Measurements from ENCODE around the gene SORCS2. TPM values are rescaled to one million over a fixed set of nuclear protein-coding genes. Genes with fewer than 3 reads are reported as not detected.

The SORCS2 gene
- total and polyA plus RNA-seq, 2 donors: 2.2 to 2.7 TPM

GRCh38 chr4:7326693-7327340 lies 134.5 kb downstream of the SORCS2 start:
- WGBS: 83% methylated on average over 20 of the region's 20 CpGs
- H3K27me3 ChIP-seq (ENCODE audit: control insufficient read depth in 2 of 2, insufficient read depth in 1 of 2, low read length in 1 of 2): no peaks in the 10 kb centered on the region
- H3K9me3 ChIP-seq (ENCODE audit: control insufficient read depth in 2 of 2, insufficient read depth in 1 of 2, low read length in 1 of 2): no peaks in the 10 kb centered on the region
- no peaks in the 10 kb centered on the region for H3K36me3 ChIP-seq (ENCODE audit: control insufficient read depth in 2 of 2, insufficient read depth in 2 of 2, low read length in 1 of 2)
- H3K27ac ChIP-seq (ENCODE audit: low read depth in 1 of 2, low read length in 1 of 2): no peak overlapping the region
- no peaks in the 10 kb centered on the region for H3K4me1 ChIP-seq (ENCODE audit: control insufficient read depth in 2 of 2, insufficient read depth in 2 of 2, low read length in 2 of 2)
- no peak overlapping the region for H3K4me3 ChIP-seq (ENCODE audit: low read length in 2 of 2)
- DNase-seq (ENCODE audit: low read depth in 6 of 9, low spot score in 9 of 9): no peak

- no peaks in the 10 kb centered on the region for H3K4me1 ChIP-seq (ENCODE audit: control insufficient read depth in 2 of 2, insufficient read depth in 2 of 2, low read length in 2 of 2)
- no peaks in the 10 kb centered on the region for H3K9me3 ChIP-seq (ENCODE audit: control insufficient read depth in 2 of 2, insufficient read depth in 1 of 2, low read length in 1 of 2)
- WGBS: 80% methylated on average over 17 of the region's 17 CpGs
- no peak overlapping the region for H3K27ac ChIP-seq (ENCODE audit: low read depth in 1 of 2, low read length in 1 of 2)
- H3K4me3 ChIP-seq (ENCODE audit: low read length in 2 of 2): no peak overlapping the region
- H3K36me3 ChIP-seq (ENCODE audit: control insufficient read depth in 2 of 2, insufficient read depth in 2 of 2, low read length in 1 of 2): no peaks in the 10 kb centered on the region
- no peaks in the 10 kb centered on the region for H3K27me3 ChIP-seq (ENCODE audit: control insufficient read depth in 2 of 2, insufficient read depth in 1 of 2, low read length in 1 of 2)
- DNase-seq (ENCODE audit: low read depth in 6 of 9, low spot score in 9 of 9): no peak
Measured at GRCh38 chr4:7327341-7327885, 135.1 kb downstream of the SORCS2 start.

- DNase-seq (ENCODE audit: low read depth in 6 of 9, low spot score in 9 of 9): no peak
- Histone ChIP-seq H3K27ac (ENCODE audit: low read depth in 1 of 2, low read length in 1 of 2) (no peak overlapping the region), H3K36me3 (ENCODE audit: control insufficient read depth in 2 of 2, insufficient read depth in 2 of 2, low read length in 1 of 2) (no peaks in the 10 kb centered on the region), H3K9me3 (ENCODE audit: control insufficient read depth in 2 of 2, insufficient read depth in 1 of 2, low read length in 1 of 2) (no peaks in the 10 kb centered on the region), H3K4me1 (ENCODE audit: control insufficient read depth in 2 of 2, insufficient read depth in 2 of 2, low read length in 2 of 2) (no peaks in the 10 kb centered on the region), H3K4me3 (ENCODE audit: low read length in 2 of 2) (no peak overlapping the region), H3K27me3 (ENCODE audit: control insufficient read depth in 2 of 2, insufficient read depth in 1 of 2, low read length in 1 of 2) (no peaks in the 10 kb centered on the region)
- WGBS: 93% methylated on average over 15 of the region's 15 CpGs
Measured at GRCh38 chr4:7328162-7328912, 136.0 kb downstream of the SORCS2 start.

GRCh38 chr4:7328913-7329638 lies 136.7 kb downstream of the SORCS2 start:
- no peak overlapping the region for H3K27ac ChIP-seq (ENCODE audit: low read depth in 1 of 2, low read length in 1 of 2)
- DNase-seq (ENCODE audit: low read depth in 6 of 9, low spot score in 9 of 9): no peak

GRCh38 chr4:7330031-7330596 lies 137.8 kb downstream of the SORCS2 start:
- H3K36me3 ChIP-seq (ENCODE audit: control insufficient read depth in 2 of 2, insufficient read depth in 2 of 2, low read length in 1 of 2): no peaks in the 10 kb centered on the region
- no peaks in the 10 kb centered on the region for H3K4me1 ChIP-seq (ENCODE audit: control insufficient read depth in 2 of 2, insufficient read depth in 2 of 2, low read length in 2 of 2)
- 89% methylated on average over 17 of the region's 17 CpGs for WGBS
- no peaks in the 10 kb centered on the region for H3K27me3 ChIP-seq (ENCODE audit: control insufficient read depth in 2 of 2, insufficient read depth in 1 of 2, low read length in 1 of 2)
- DNase-seq (ENCODE audit: low read depth in 6 of 9, low spot score in 9 of 9): no peak
- H3K9me3 ChIP-seq (ENCODE audit: control insufficient read depth in 2 of 2, insufficient read depth in 1 of 2, low read length in 1 of 2): no peaks in the 10 kb centered on the region
- H3K27ac ChIP-seq (ENCODE audit: low read depth in 1 of 2, low read length in 1 of 2): no peak overlapping the region
- no peak overlapping the region for H3K4me3 ChIP-seq (ENCODE audit: low read length in 2 of 2)

More at GRCh38 chr4:7328913-7329638, 136.7 kb downstream of the SORCS2 start:
- Histone ChIP-seq H3K9me3 (ENCODE audit: control insufficient read depth in 2 of 2, insufficient read depth in 1 of 2, low read length in 1 of 2) (no peaks in the 10 kb centered on the region), H3K36me3 (ENCODE audit: control insufficient read depth in 2 of 2, insufficient read depth in 2 of 2, low read length in 1 of 2) (no peaks in the 10 kb centered on the region), H3K27me3 (ENCODE audit: control insufficient read depth in 2 of 2, insufficient read depth in 1 of 2, low read length in 1 of 2) (no peaks in the 10 kb centered on the region), H3K4me1 (ENCODE audit: control insufficient read depth in 2 of 2, insufficient read depth in 2 of 2, low read length in 2 of 2) (no peaks in the 10 kb centered on the region), H3K4me3 (ENCODE audit: low read length in 2 of 2) (no peak overlapping the region)
- 83% methylated on average over 22 of the region's 22 CpGs for WGBS

GRCh38 chr4:7330811-7331681 lies 138.7 kb downstream of the SORCS2 start:
- no peak for DNase-seq (ENCODE audit: low read depth in 6 of 9, low spot score in 9 of 9)
- H3K27ac ChIP-seq (ENCODE audit: low read depth in 1 of 2, low read length in 1 of 2): no peak overlapping the region
- H3K36me3 ChIP-seq (ENCODE audit: control insufficient read depth in 2 of 2, insufficient read depth in 2 of 2, low read length in 1 of 2): no peaks in the 10 kb centered on the region
- H3K4me1 ChIP-seq (ENCODE audit: control insufficient read depth in 2 of 2, insufficient read depth in 2 of 2, low read length in 2 of 2): no peaks in the 10 kb centered on the region
- no peaks in the 10 kb centered on the region for H3K9me3 ChIP-seq (ENCODE audit: control insufficient read depth in 2 of 2, insufficient read depth in 1 of 2, low read length in 1 of 2)
- WGBS: 90% methylated on average over 22 of the region's 22 CpGs
- no peak overlapping the region for H3K4me3 ChIP-seq (ENCODE audit: low read length in 2 of 2)
- H3K27me3 ChIP-seq (ENCODE audit: control insufficient read depth in 2 of 2, insufficient read depth in 1 of 2, low read length in 1 of 2): no peaks in the 10 kb centered on the region

- no peak for DNase-seq (ENCODE audit: low read depth in 6 of 9, low spot score in 9 of 9)
- Histone ChIP-seq H3K9me3 (ENCODE audit: control insufficient read depth in 2 of 2, insufficient read depth in 1 of 2, low read length in 1 of 2) (no peaks in the 10 kb centered on the region), H3K27ac (ENCODE audit: low read depth in 1 of 2, low read length in 1 of 2) (no peak overlapping the region), H3K4me1 (ENCODE audit: control insufficient read depth in 2 of 2, insufficient read depth in 2 of 2, low read length in 2 of 2) (no peaks in the 10 kb centered on the region), H3K36me3 (ENCODE audit: control insufficient read depth in 2 of 2, insufficient read depth in 2 of 2, low read length in 1 of 2) (no peaks in the 10 kb centered on the region), H3K27me3 (ENCODE audit: control insufficient read depth in 2 of 2, insufficient read depth in 1 of 2, low read length in 1 of 2) (no peaks in the 10 kb centered on the region), H3K4me3 (ENCODE audit: low read length in 2 of 2) (no peak overlapping the region)
- WGBS: 85% methylated on average over 11 of the region's 11 CpGs
Measured at GRCh38 chr4:7331682-7332000, 139.3 kb downstream of the SORCS2 start.

GRCh38 chr4:7332216-7333023 lies 140.1 kb downstream of the SORCS2 start:
- Histone ChIP-seq H3K27ac (ENCODE audit: low read depth in 1 of 2, low read length in 1 of 2) (no peak overlapping the region), H3K27me3 (ENCODE audit: control insufficient read depth in 2 of 2, insufficient read depth in 1 of 2, low read length in 1 of 2) (no peaks in the 10 kb centered on the region), H3K9me3 (ENCODE audit: control insufficient read depth in 2 of 2, insufficient read depth in 1 of 2, low read length in 1 of 2) (no peaks in the 10 kb centered on the region), H3K4me1 (ENCODE audit: control insufficient read depth in 2 of 2, insufficient read depth in 2 of 2, low read length in 2 of 2) (no peaks in the 10 kb centered on the region), H3K36me3 (ENCODE audit: control insufficient read depth in 2 of 2, insufficient read depth in 2 of 2, low read length in 1 of 2) (no peaks in the 10 kb centered on the region), H3K4me3 (ENCODE audit: low read length in 2 of 2) (no peak overlapping the region)
- no peak for DNase-seq (ENCODE audit: low read depth in 6 of 9, low spot score in 9 of 9)
- 86% methylated on average over 15 of the region's 15 CpGs for WGBS

All from thymus (tissue), 11 donors.